DND-41 (cell line): ENCODE measurements around the gene ARHGDIB.

ENCODE experiments used
- ATAC-seq: fragments of 200-7000 bp; cut with Tn5 transposase; 3 replicates; pipeline ENCODE4 v1.9.1; 2021; ENCODE audit warnings: low read depth; ENCODE audit not compliant: insufficient read depth
- DNase-seq: peaks from one replicate; pipeline ENCODE4 v3.0.0-alpha.2; 2020
- H2AFZ ChIP-seq: 2 replicates; pipeline ENCODE4 v1.6.0; 2012; ENCODE audit warnings: low read depth, low read length
- H3K27ac ChIP-seq: 2 replicates; pipeline ENCODE4 v1.5.1; 2012; ENCODE audit warnings: low read length, inconsistent platforms
- H3K27me3 ChIP-seq: fragments of 200-600 bp; sonication (generic); 2 replicates; pipeline ENCODE4 v1.6.0; 2012; ENCODE audit warnings: low read length, mild to moderate bottlenecking, inconsistent platforms; ENCODE audit not compliant: insufficient read depth, poor library complexity
- H3K36me3 ChIP-seq: 2 replicates; pipeline ENCODE4 v1.5.1; 2012; ENCODE audit warnings: low read length, inconsistent platforms; ENCODE audit not compliant: insufficient read depth
- H3K4me1 ChIP-seq: 2 replicates; pipeline ENCODE4 v1.5.1; 2012; ENCODE audit warnings: mild to moderate bottlenecking, low read length; ENCODE audit not compliant: insufficient read depth
- H3K4me2 ChIP-seq: 2 replicates; pipeline ENCODE4 v1.6.0; 2012; ENCODE audit warnings: mild to moderate bottlenecking, moderate library complexity, low read length, inconsistent platforms; ENCODE audit not compliant: insufficient read depth
- H3K4me3 ChIP-seq, 2 experiments: fragments of 200-600 bp in 1 of 2; shearing (Covaris generic) in 1 of 2; 2 replicates each; pipeline ENCODE4 v1.5.1; 2012 to 2016; ENCODE audit warnings: inconsistent platforms in 2 of 2, low read length in 2 of 2, mild to moderate bottlenecking in 2 of 2, low read depth in 1 of 2, moderate library complexity in 1 of 2
- H3K79me2 ChIP-seq: 2 replicates; pipeline ENCODE4 v1.6.0; 2012; ENCODE audit warnings: low read length, inconsistent platforms; ENCODE audit not compliant: insufficient read depth
- H3K9ac ChIP-seq: 2 replicates; pipeline ENCODE4 v1.6.0; 2012; ENCODE audit warnings: low read depth, mild to moderate bottlenecking, inconsistent platforms, low read length, moderate library complexity
- H3K9me3 ChIP-seq: 2 replicates; pipeline ENCODE4 v1.5.1; 2012; ENCODE audit warnings: low read length, moderate library complexity, mild to moderate bottlenecking, inconsistent platforms; ENCODE audit not compliant: insufficient read depth, severe bottlenecking
- H4K20me1 ChIP-seq: 2 replicates; pipeline ENCODE4 v1.6.0; 2012; ENCODE audit warnings: low read length; ENCODE audit not compliant: insufficient read depth
- CTCF ChIP-seq: IDR thresholded peaks from 2 replicates; pipeline ENCODE4 v1.5.1; 2012; ENCODE audit warnings: borderline replicate concordance, low read length, moderate library complexity, mild to moderate bottlenecking; ENCODE audit not compliant: poor library complexity, severe bottlenecking; ENCODE audit errors: extremely low read depth
- EZH2 ChIP-seq: IDR thresholded peaks from 3 replicates; pipeline ENCODE4 v1.6.1; 2012; ENCODE audit warnings: borderline replicate concordance, low read depth, mild to moderate bottlenecking, moderate library complexity, low read length, inconsistent platforms; ENCODE audit not compliant: severe bottlenecking

The ARHGDIB gene

GRCh38 chr12:14988035-14988434 is 26.6 kb upstream of the ARHGDIB start:
- no peak for ATAC-seq
- no peaks in the 10 kb centered on the region for H4K20me1 ChIP-seq
- no peaks in the 10 kb centered on the region for H3K27me3 ChIP-seq
- H3K4me3 ChIP-seq = no peak overlapping the region
- no peak for TF ChIP-seq EZH2
- H3K36me3 ChIP-seq = no peaks in the 10 kb centered on the region
- no peak overlapping the region for H3K9ac ChIP-seq
- H3K79me2 ChIP-seq = no peaks in the 10 kb centered on the region
- DNase-seq = no peak
- H3K4me2 ChIP-seq = no peak overlapping the region
- no peak overlapping the region for H2AFZ ChIP-seq
- no peak overlapping the region for H3K27ac ChIP-seq
- H3K9me3 ChIP-seq = no peaks in the 10 kb centered on the region
- H3K4me1 ChIP-seq = peaks cover 2% of the 10 kb centered on the region; the same call in 1 of the 2 replicates

- Histone ChIP-seq H3K4me3 (no peak overlapping the region), H3K79me2 (no peaks in the 10 kb centered on the region), H3K9ac (no peak overlapping the region), H3K9me3 (no peaks in the 10 kb centered on the region), H3K27ac (no peak overlapping the region), H3K36me3 (no peaks in the 10 kb centered on the region), H4K20me1 (no peaks in the 10 kb centered on the region), H2AFZ (no peak overlapping the region), H3K4me2 (no peak overlapping the region), H3K27me3 (no peaks in the 10 kb centered on the region), H3K4me1 (peaks cover 8% of the 10 kb centered on the region; the same call in 1 of the 2 replicates)
- TF ChIP-seq CTCF (peak; percentile 37), EZH2 (no peak)
- ATAC-seq (no peak), DNase-seq (no peak)
These were observed 25.0 kb upstream of the ARHGDIB start for GRCh38 chr12:14986449-14986848.

- no peak for ATAC-seq
- no peaks in the 10 kb centered on the region for H3K9me3 ChIP-seq
- H3K4me3 ChIP-seq = no peak overlapping the region
- H3K27ac ChIP-seq = no peak overlapping the region
- no peaks in the 10 kb centered on the region for H4K20me1 ChIP-seq
- H3K27me3 ChIP-seq = no peaks in the 10 kb centered on the region
- H2AFZ ChIP-seq = no peak overlapping the region
- DNase-seq = no peak
- H3K36me3 ChIP-seq = no peaks in the 10 kb centered on the region
- peaks cover 11% of the 10 kb centered on the region; the same call in 1 of the 2 replicates for H3K4me1 ChIP-seq
- no peak overlapping the region for H3K9ac ChIP-seq
- no peak overlapping the region for H3K4me2 ChIP-seq
- no peak for TF ChIP-seq EZH2
- TF ChIP-seq CTCF = no peak
- no peaks in the 10 kb centered on the region for H3K79me2 ChIP-seq
These were observed 23.4 kb upstream of the ARHGDIB start for GRCh38 chr12:14984766-14985285.

GRCh38 chr12:14984036-14984435 is 22.6 kb upstream of the ARHGDIB start:
- no peaks in the 10 kb centered on the region for H3K9me3 ChIP-seq
- H3K36me3 ChIP-seq = no peaks in the 10 kb centered on the region
- no peak for TF ChIP-seq CTCF
- TF ChIP-seq EZH2 = no peak
- no peak overlapping the region for H2AFZ ChIP-seq
- H3K4me1 ChIP-seq = peaks cover 19% of the 10 kb centered on the region
- no peak overlapping the region for H3K27ac ChIP-seq
- DNase-seq = no peak
- H3K4me2 ChIP-seq = no peak overlapping the region
- ATAC-seq = no peak
- no peak overlapping the region for H3K9ac ChIP-seq
- H3K27me3 ChIP-seq = no peaks in the 10 kb centered on the region
- no peak overlapping the region for H3K4me3 ChIP-seq
- H4K20me1 ChIP-seq = no peaks in the 10 kb centered on the region
- no peaks in the 10 kb centered on the region for H3K79me2 ChIP-seq
